ENCODE data around the gene CDC6.

GRCh38 chr17:40327735-40328385 lies 40.2 kb downstream of the CDC6 start:
- TF ChIP-seq CTCF (tag by site-specific recombination; IDR thresholded peaks at IDR 0.05): no peak
- TF ChIP-seq ZBTB26 (tag by site-specific recombination; optimal IDR thresholded peaks at IDR 0.05): no peak
- TF ChIP-seq ZNF37A (tag by site-specific recombination; IDR thresholded peaks at IDR 0.05): no peak
- TF ChIP-seq ZNF580 (tag by site-specific recombination; IDR thresholded peaks at IDR 0.05): no peak
- no peak for TF ChIP-seq ELK4 (IDR thresholded peaks at IDR 0.05; ENCODE audit: borderline replicate concordance, low read depth, low read length)
- no peak for TF ChIP-seq ZNF155 (tag by site-specific recombination; IDR thresholded peaks at IDR 0.05)
- no peak for TF ChIP-seq ZBTB8A (tag by site-specific recombination; IDR thresholded peaks at IDR 0.05)
- TF ChIP-seq ZNF629 (tag by site-specific recombination; IDR thresholded peaks at IDR 0.05): no peak
- no peak for TF ChIP-seq ATF2 (tag by site-specific recombination; IDR thresholded peaks at IDR 0.05; ENCODE audit: low read depth)
- TF ChIP-seq GLI4 (tag by site-specific recombination; IDR thresholded peaks at IDR 0.05): no peak
- no peak for TF ChIP-seq TCF7L2 (IDR thresholded peaks at IDR 0.05; ENCODE audit: borderline replicate concordance, low read depth, low read length)
- no peak for TF ChIP-seq ZNF747 (tag by site-specific recombination; IDR thresholded peaks at IDR 0.05)
- no peak for TF ChIP-seq ZNF175 (tag by site-specific recombination; IDR thresholded peaks at IDR 0.05)

Measured in HEK293 (cell line).